Epithelial cell of proximal tubule (primary cell): ENCODE measurements around the gene NUP107. TPM values are rescaled to one million over a fixed set of nuclear protein-coding genes. Genes with fewer than 3 reads are reported as not detected.
A peak's percentile ranks its signal among the peaks of the same experiment; 100 is the strongest.

Source experiments
- DNase-seq: peaks from one replicate; pipeline ENCODE4 v3.0.0-alpha.2; 2011; ENCODE audit warnings: low read depth
- H3K4me3 ChIP-seq: 2 replicates; pipeline ENCODE4 v1.5.1; 2011; ENCODE audit warnings: low read depth, mild to moderate bottlenecking, low read length
- total RNA-seq: library from RNA; depleted of rRNA; stranded (reverse); fragments of >200 nt; gene quantifications from 2 replicates; pipeline ENCODE4 v1.2.3, GENCODE V29; 2015
- TF ChIP-seq, protein P1 (sequence below): conservative IDR thresholded peaks from 2 replicates; pipeline ENCODE4 v1.5.1; 2012; ENCODE audit warnings: low read depth, mild to moderate bottlenecking, low read length

Gene NUP107
- total RNA-seq, 1 donor from 2014 or later: 63.3 TPM

DNA sequence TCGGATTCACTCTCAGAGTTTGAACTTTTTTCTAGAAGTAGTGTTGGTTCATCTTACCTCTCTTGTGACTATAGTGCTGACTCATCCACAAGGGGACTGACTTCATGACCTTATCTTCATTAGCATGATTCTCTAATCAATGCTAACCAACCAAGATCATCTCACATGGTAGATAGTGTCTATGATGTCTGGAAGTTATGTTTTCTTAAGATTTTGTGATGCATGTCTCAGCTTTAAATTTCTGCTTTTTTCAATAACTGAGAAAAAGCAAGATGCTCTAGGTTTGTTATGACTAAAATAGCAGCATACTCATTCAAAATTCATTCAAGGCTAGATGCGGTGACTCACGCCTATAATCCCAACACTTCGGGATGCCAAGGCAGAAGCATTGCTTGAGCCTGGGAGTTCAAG, 46.9 kb downstream of the NUP107 start:
- no peak overlapping the region for H3K4me3 ChIP-seq
- TF ChIP-seq, protein P1, sequence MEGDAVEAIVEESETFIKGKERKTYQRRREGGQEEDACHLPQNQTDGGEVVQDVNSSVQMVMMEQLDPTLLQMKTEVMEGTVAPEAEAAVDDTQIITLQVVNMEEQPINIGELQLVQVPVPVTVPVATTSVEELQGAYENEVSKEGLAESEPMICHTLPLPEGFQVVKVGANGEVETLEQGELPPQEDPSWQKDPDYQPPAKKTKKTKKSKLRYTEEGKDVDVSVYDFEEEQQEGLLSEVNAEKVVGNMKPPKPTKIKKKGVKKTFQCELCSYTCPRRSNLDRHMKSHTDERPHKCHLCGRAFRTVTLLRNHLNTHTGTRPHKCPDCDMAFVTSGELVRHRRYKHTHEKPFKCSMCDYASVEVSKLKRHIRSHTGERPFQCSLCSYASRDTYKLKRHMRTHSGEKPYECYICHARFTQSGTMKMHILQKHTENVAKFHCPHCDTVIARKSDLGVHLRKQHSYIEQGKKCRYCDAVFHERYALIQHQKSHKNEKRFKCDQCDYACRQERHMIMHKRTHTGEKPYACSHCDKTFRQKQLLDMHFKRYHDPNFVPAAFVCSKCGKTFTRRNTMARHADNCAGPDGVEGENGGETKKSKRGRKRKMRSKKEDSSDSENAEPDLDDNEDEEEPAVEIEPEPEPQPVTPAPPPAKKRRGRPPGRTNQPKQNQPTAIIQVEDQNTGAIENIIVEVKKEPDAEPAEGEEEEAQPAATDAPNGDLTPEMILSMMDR: no peak
- no peak for DNase-seq

DNA sequence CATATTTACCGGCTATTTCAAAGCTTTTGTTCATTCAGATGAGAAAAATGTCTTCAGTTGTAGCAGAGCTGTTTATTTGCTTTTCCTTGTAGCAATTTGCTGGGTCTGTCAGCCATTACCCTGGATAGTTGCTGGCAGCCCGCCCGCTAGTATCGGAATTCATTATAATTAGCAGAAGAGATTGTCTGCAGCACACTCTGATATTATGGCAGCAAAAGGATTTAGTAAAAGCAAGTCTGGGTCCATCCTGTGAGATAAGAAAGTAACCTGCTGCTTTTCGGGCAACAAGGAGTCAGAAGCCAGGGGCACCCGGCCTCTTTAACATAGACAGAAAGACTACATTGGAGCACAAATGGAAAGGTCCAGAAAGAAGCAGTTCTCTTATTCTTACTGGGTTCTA, 53.1 kb downstream of the NUP107 start:
- no peak overlapping the region for H3K4me3 ChIP-seq
- DNase-seq: no peak
- TF ChIP-seq, protein P1: no peak

DNA sequence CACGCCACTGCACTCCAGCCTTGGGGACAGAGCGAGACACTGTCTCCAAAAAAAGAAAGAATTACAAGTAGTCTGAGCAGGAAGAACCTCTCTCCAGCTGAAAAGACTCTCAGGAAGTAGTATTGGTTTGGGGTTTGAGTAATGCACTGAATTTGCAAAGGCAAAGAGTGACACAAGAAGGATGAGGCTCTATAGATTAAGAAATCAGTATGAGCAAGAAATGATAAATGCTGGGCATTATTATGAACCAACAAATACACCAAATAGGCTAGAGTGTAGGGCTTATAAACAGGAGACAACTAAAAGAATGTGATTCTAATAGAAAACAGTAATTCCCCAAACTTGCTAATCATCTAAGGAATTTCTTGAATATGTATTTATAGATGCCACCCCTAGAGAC, 56.6 kb downstream of the NUP107 start:
- H3K4me3 ChIP-seq: no peak overlapping the region
- DNase-seq: no peak
- TF ChIP-seq, protein P1: no peak

DNA sequence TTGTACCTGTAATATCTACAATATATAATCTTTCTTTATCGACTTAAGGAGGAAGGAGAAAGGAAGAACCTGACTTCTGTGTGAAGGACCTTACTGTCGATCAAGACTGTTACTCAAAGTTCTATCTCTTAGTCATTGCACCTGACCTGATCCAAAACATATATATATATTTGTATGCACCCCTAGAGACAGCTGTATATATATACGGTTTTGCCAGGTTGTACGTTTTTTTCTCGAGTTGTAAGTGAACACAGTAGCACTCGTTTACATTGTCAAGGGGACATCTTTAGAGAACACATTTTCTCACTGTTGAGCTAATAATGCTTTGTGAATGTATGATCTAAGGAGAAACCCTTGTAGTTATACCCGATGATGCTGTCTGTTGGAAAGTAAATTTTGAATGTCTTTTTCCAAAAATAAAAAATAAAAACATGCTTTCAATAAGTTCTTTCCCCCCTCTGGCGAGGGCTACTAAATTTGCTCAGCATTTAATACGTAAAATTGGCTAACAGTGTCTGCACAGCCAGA, 58.7 kb downstream of the NUP107 start:
- H3K4me3 ChIP-seq: peak overlapping the region; percentile 91
- TF ChIP-seq, protein P1: no peak
- DNase-seq: no peak

DNA sequence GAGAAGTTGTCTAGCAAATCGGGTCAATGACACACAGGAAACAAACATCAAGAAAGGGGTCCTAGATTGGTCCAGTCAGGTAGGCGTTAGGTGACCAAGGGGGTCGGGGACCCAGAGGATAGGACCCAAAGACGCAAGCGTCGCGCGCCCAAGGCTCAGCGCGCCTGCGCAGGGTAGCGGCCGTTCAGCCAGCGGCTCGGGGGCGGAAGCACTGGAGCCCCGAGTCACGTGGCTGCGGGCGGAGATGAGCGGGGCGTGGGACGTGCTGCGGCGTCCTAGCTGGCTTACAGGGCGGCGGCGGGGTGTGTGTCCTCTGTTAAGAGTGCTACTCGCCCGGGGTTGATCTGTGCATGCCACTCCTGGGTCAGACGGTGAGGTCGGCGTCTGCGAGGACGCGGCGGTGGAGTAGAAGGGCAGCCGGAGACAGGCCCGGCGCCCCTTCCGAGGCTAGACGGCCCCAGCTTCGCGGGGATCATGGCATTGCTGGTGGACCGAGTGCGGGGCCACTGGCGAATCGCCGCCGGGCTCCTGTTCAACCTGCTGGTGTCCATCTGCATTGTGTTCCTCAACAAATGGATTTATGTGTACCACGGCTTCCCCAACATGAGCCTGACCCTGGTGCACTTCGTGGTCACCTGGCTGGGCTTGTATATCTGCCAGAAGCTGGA, 59.3 kb downstream of the NUP107 start, which contains the start of gene SLC35E3:
Gene SLC35E3, plus strand, starts transcription at position 273 of the 668 bp plus-strand sequence. Its CDS starts 202 bp downstream, at position 475.
- DNase-seq: no peak
- TF ChIP-seq, protein P1: no peak
- peak within 1 kb of the TSS; percentile 91 for H3K4me3 ChIP-seq

DNA sequence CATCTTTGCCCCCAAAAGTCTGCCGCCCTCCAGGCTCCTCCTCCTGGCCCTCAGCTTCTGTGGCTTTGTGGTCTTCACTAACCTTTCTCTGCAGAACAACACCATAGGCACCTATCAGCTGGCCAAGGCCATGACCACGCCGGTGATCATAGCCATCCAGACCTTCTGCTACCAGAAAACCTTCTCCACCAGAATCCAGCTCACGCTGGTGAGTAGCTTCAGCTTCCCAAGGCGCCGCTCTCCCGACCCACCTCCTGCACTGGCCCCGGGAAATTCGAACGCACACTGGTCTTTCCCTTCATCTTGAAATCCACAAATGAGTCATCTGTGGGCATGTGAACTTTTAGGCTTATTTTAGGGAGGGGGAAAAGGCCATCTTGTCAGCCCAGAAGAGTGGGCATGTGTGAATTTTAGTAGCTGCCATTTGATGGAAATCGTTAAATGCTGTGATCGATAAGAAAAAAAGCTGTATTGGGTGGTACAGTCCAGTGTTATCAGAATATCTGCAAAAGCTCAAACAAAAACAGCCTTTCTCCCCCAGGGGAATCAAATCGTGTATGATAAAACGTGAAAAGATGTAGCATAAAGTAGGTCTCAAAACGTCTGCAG, 59.9 kb downstream of the NUP107 start:
- peak overlapping the region; percentile 91 for H3K4me3 ChIP-seq
- peak; percentile 30 for DNase-seq
- TF ChIP-seq, protein P1: no peak

DNA sequence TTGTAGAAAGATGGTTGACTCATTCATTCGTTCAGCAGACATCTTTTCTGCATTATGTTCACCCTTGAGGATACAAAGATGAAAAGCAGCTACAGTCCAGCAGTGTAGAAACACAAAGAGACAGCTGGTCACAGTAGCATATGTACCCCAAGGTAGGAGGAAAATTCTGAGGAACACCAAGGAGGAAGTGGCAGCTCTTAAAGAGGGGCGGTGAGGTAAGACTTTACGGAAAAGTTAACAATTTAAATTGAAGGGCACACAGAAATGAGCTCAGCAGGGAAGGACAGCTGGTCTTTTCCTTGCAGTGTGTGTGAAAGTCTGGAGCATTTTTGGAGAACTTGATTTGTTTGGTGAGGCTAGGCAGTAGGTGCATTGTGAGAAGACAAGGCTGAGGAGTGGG, 62.7 kb downstream of the NUP107 start:
- TF ChIP-seq, protein P1: no peak
- no peak overlapping the region for H3K4me3 ChIP-seq
- DNase-seq: no peak
